Stimulated activated CD4-positive, alpha-beta T cell treated with anti-CD3 and anti-CD28 coated beads, Interleukin-2, amount 100 ng/mL, for 4 hours (primary cell): Measurements from ENCODE around the gene ZNF106.

Experiments used
- DNase-seq: peaks from one replicate; pipeline ENCODE4 v3.0.0-alpha.2; 2020; ENCODE audit warnings: low read depth

The ZNF106 gene

GRCh38 chr15:42367041-42367440 is 123.9 kb downstream of the ZNF106 start:
- no peak for DNase-seq

- DNase-seq = no peak
Observed at GRCh38 chr15:42365921-42366550, 124.9 kb downstream of the ZNF106 start.

GRCh38 chr15:42364529-42364928 is 126.4 kb downstream of the ZNF106 start:
- no peak for DNase-seq

GRCh38 chr15:42363942-42364341 is 127.0 kb downstream of the ZNF106 start:
- DNase-seq = no peak

GRCh38 chr15:42363487-42363886 is 127.5 kb downstream of the ZNF106 start:
- DNase-seq = no peak
